OCI-M2 (cell line): ENCODE data around the gene OSTF1.

ENCODE experiments used
- DNase-seq: peaks from one replicate; lab custom pipeline; 2025; ENCODE audit not compliant: unreplicated experiment; lab: John Stamatoyannopoulos, UW

OSTF1 gene, protein sequence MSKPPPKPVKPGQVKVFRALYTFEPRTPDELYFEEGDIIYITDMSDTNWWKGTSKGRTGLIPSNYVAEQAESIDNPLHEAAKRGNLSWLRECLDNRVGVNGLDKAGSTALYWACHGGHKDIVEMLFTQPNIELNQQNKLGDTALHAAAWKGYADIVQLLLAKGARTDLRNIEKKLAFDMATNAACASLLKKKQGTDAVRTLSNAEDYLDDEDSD

GRCh38 chr9:75087824-75088645 is at the start of gene OSTF1, which contains the start of gene NMRK1:
TSS of gene OSTF1 (plus strand) at chr9:75088514. CDS start at chr9:75088693, 179 bp downstream.
TSS of gene NMRK1 (minus strand) at chr9:75088155. CDS start at chr9:75083115, 5,040 bp downstream.
- peak; percentile 33 for DNase-seq

- DNase-seq = no peak
Measured at GRCh38 chr9:75039009-75039408, 49.3 kb upstream of the OSTF1 start.

- no peak for DNase-seq
Measured at GRCh38 chr9:75039801-75040200, 48.5 kb upstream of the OSTF1 start.

GRCh38 chr9:75041041-75041440 is 47.3 kb upstream of the OSTF1 start:
- no peak for DNase-seq

DNA sequence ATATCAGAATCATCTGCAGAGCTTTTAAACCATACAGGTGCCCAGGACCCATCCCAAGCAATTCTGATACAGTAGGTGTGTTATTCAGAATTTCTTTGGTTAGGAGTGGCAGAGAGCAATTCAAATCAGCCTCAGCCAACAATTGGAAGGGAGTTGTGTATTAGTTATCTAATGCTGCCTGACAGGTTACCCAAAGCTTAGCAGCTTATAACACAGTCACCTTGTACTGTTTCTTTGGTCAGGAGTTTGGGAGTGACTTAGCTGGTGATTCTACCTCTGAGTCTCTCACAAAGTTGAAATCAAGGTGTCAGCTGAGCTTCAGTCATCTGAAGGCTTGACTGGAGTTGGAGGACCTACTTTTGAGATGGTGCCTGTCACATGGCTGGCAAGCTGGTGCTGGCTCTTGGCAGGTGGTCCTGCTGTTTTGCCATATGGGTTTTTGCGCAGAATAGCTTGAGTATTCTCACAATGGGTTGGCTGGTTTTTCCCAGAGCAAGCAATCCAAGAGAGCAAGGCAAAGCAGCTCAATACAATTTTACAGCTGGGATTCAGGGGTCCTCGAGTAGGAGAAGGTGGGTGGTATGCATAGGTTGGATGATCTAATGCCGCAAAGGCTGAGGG is 41.5 kb upstream of the OSTF1 start:
- no peak for DNase-seq

GRCh38 chr9:75047506-75047905 is 40.8 kb upstream of the OSTF1 start:
- DNase-seq = no peak

- DNase-seq = no peak
Measured at GRCh38 chr9:75051285-75051684, 37.0 kb upstream of the OSTF1 start.

DNA sequence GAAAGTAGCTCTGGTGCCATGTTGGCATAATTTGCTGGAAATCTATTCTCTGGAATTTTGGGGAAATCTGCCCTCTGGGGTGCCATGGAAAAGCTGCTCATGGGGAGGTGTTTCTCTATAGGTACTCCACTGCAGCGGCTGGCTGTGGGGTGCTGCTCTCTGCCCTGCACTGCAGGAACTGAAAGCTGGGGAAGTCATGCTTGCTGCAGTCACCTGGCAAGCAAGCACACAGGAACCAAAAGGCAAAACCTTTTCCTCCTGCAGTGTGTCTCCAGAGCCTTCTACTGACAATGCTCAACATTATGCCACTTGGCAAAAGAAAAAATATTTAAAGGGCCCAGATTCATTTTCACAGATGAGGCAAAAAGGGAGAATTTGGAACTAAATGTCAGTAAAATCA is 34.4 kb upstream of the OSTF1 start:
- DNase-seq = no peak

- DNase-seq = no peak
Measured at GRCh38 chr9:75054368-75055001, 33.8 kb upstream of the OSTF1 start.

DNA sequence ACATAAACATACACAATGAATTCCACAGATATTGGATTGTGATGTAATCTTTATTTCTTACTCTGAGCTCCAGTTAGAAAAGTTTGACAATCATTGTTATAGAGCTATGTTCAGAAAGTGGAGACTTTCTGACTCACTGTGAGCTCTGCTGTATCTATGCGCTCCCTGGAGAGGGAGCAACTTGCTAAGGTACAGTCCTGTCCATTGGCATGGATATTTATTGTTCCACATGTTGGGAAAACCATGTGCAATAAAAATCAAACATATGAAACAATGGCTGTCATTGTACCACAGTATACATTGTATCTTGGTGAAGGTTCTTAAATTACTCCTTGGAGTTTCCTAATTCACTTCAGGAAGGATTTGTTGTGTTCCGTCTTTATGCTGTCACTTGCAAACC is 27.1 kb upstream of the OSTF1 start:
- no peak for DNase-seq

DNA sequence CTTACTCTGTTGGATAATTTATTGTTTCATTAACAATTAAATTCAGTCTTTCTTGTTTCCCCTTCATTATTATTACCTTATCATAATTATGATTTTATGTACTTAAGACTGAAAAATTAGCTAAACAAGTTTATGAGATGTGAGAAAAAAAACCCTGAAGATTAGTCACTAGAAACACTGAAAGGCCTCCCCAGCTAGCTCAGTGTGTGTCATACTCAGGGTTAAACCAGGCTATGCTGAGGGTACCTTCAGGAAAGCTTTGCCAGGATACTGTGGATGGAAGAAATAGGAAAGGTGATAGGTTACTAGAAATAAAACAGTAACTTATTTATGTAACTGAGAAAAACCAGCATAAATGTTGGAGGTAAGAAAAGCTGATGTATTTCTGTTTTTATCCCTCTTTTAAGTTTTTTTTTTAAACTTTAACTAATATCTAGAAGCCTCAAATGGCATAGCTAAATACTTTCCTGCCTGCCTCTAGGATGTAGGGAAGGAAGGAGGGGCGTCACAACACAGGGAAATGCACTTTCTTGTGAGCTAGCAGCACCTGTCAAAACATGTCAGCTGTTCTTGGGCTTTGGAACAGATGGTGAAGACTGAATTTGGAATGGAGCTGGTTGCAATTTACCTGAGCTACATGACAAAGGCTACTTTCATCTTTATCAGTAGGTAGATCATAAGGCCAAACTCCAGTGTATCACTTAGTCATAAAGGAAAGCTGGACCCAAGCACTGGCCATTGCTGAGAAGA is 24.6 kb upstream of the OSTF1 start:
- DNase-seq = no peak

GRCh38 chr9:75064307-75065025 is 23.8 kb upstream of the OSTF1 start:
- DNase-seq = no peak

DNA sequence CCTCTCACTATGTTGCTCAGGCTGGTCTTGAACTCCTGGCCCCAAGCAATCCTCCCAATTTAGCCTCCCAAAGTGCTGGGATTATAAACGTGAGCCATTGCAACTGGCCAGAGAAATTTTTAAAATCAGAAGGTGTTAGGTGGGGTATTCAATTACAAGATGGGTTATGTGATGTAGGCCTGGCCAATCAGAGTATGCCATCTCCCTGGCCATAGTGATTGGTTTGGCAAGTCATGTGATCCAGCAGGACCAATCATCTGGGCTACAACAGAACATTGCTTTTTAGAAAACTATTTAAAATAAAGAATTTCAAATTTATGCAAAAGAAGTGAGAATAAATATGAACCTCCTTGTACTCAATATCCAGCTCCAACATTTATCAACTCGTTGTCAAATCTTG is 22.8 kb upstream of the OSTF1 start:
- no peak for DNase-seq

DNA sequence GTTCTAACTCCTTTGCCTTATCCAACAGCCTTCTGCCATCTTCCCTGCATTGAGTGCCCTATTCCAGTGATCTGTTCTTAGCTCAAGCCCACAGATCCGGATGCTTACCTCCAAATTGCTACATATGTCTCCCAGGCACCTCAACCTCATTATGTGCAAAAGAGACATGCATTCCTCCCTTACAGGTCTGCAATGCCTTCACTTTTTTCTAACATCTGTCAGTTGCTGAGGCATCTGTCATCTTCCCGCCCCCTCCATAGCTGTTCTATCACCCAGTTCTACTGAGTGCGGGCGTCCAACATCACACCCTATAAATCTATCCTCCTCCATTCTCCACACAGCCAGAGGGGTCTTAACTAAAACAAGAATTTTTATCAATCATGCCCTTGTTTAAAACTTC is 20.4 kb upstream of the OSTF1 start:
- DNase-seq = no peak

DNA sequence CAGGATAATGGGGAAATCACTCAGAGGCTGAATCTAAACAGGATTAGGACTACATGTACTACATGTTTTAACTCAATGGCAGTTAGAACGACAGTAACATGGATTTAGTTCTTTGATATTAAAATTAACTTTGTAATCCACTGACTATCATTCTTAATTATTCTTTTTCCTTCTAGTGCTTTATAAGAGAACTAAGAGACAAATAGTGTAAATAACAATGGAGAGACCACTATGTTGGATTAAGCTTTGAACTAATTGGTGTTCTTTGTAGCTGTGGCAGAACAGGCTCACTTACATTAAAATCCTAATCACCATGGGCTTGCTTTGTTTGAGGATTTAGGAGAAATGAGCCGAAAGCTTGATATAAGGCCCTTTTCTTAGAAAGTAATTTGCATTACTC is 19.1 kb upstream of the OSTF1 start:
- DNase-seq = no peak

DNA sequence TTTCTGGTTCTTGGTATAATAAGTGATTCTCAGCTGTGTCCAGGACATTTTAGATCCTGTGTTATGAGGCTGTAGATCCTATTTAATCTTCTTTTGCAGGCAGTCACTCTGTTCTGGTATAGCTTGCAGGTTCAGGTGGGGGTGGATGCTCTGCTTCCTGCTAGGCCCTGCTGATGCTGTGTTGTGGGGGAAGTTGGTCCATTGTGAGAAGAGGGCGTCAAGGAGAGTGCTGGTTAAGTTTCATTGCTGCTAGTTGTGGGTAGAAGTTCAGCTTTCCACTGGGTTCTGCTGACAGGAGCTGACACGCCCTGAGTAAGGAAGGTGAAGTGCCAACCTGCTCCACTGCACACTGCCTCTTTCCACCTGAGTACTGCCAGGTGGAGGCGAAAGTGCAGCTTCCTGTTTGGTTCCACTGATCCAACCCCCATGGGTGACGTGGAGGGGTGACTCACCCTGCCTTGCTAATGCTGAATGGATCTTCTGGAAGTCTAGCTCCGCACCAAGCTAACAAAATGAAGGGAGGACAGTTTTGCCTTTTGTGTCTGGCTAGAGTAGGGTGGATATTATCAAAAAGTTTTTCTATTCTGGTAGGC is 16.7 kb upstream of the OSTF1 start:
- no peak for DNase-seq

DNA sequence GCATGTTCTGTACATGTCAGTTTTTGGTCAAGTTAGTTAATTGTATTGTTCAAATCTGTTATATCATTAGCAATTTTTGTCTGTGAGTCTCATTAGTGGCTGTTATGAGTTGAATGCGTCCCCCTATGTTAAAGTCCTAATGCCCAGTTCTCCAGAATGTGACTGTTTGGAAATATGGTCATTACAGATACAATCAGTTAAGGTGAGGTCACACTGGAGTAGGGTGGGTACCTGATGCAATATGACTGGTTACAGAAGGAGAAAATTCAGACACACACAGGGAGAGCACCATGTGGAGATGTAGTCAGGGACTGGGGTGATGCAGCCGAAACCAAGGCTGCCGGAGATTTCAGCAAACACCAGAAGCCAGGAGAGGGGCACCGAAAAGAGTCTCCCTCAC is 15.4 kb upstream of the OSTF1 start:
- no peak for DNase-seq

DNA sequence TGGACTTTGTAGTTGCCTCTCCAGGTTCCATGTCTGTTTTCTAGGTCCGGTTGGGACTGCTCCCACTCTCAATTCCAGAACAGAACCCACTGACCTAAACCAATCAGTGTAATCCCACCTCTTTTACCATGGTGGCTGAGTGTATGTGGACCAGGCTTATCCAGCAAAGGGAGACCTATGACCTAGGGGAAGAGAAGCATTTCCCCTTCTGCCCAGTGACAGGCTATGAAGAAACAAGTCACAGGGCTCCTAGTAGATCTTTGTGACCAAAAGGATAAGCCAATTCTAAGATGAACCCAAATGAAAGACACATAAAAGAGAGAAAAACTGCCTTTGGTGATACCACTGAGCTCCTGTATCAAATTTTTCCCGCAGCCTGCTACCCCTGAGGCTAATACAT is 6.7 kb upstream of the OSTF1 start:
- DNase-seq = no peak

DNA sequence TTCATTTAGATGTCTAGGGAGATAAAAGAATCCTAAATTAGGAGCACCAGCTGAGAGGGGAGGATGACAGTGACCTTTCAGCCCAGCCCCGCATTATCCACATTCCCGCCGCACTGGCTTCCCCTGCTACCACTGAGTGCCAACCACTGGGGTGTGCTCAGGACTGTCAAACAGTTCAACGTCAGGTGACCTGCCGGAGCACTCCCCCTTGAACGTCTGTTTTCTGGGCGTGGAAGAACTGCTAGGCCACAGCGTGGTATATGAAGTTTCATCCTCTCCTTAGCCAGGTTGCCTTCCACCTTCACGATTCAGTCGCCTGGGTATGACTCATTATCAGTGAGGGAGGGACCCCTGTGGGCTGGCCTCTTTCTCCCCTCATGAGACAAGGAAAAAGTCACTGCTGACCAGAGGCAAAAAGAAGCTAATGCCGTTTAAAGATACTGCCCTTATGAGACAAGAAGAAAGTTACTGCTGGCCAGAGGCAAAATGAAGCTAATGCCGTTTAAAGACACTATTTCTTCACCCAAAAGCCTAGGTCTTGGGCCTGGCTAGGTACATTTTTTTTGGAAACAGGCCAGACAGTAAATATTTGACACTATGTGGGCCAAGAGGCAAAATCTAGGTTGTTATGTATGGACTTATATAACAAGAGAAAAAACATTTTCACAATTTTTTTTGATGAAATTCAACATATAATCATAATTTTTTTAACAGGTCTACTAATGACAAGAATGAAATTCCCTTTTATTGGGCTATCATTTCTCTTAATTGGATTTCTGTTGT is 4.9 kb upstream of the OSTF1 start:
- no peak for DNase-seq
